ENCODE data around the gene AQP7.
A peak's percentile ranks its signal among the peaks of the same experiment; 100 is the strongest.
"Not testable (repeated sequence)": the region's sequence is repeated elsewhere in the genome, so short reads cannot be mapped to it uniquely, and the experiment has no call there.

AQP7 gene

DNA sequence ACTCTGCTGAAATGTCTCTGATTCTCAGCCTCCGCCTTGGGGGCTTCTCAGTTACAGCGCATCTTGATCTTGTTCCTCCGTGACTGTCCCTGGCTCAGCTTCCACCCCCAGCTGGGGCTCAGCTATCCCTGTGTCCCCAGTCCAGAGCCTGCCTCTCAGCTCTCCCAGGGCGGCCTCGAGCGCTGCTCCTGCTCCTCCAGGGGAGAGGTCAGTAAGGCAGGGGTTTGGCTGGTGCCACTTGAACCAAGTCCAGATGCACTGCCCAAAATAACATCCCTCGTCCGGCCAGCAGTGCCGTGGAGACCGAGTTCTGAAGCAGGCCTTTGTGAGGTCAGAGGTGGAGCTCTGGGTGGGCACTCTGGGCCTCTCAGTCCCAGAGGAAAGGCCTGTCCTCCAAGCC, at the start of gene AQP7:
AQP7 (minus strand) TSS at position 198 of the 400 bp plus-strand sequence. CDS start 1,306 bp downstream, outside the sequence.
- DNase-seq (ENCODE audit: low spot score): not testable (repeated sequence)

DNA sequence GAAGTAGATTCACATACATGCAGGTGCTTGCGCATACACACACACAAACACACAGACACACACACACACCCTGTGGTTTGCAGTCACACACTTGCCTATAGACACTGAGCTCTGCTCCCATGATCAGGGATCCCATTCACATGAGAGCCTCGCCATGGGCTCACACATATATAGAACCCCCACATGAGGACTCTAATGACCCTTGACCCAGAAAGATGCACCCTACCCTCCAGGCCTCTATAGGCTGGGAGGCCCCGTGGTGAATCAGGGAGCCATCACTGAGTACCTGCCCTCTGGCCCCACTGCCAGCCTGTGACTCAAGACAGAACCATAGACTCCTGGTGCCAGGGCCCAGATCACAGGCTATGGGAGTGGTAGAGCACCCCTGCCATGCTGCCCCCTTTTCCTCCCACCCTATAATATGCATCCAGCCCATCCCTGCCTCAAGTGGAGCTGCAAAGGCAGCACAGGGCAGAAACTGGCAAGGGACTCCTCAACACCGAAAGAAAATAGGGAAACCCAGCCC, 48.3 kb upstream of the AQP7 start:
- DNase-seq (ENCODE audit: low spot score): no peak

DNA sequence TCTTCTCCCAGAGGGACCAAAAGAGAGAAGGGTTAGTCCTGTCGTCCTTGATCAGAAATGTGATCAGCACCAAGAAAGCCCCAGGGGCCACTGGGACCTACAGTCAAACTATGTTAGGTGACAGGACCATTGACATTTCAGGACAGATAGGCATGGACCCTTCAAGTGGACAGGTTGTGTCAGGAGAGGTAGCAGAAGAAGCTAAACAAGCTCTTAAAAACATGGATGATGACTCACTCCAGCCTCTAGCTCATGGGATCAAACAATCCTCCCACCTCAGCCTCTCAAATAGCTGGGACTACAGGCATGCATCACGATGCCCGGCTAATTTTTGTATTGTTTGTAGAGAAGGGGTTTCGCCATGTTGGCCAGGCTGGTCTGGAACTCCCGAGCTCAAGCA, 47.3 kb upstream of the AQP7 start:
- no peak for DNase-seq (ENCODE audit: low spot score)

DNA sequence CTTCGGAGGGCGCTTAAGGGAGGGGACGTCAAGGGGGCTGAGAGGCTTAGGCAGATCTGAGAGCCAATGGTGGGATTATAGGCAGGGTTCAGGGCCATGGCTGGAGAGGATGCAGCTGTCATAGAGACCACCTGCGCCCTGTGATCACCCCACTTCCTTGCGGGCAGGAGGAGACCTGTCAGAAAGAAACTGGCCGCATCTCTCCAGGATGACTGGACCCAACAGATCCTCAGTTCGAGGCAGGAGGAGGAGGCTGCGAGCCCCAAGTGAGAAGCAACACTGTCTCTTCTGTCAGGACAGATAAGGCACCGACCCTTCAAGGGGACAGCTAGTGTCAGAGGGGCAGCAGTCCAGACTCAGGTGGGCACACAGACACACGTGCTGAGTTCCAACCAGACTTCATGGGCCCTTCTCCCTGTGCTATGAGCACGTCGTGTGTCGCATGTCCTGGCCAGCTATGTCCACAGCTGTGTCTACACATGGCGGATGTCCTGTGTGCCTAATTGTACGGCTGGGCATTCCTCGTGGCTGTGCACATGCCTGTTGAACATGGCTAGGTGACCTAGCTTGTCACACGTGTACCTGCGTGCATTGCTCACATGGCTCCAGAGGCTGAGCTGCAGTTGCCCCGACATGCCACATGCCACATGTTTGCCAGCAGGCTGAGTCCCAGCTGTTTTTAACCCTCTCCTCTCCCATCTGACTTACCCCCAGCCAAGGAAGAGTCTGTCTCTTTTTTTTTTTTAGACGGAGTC, 45.6 kb upstream of the AQP7 start:
- peak; percentile 38 for DNase-seq (ENCODE audit: low spot score)

DNA sequence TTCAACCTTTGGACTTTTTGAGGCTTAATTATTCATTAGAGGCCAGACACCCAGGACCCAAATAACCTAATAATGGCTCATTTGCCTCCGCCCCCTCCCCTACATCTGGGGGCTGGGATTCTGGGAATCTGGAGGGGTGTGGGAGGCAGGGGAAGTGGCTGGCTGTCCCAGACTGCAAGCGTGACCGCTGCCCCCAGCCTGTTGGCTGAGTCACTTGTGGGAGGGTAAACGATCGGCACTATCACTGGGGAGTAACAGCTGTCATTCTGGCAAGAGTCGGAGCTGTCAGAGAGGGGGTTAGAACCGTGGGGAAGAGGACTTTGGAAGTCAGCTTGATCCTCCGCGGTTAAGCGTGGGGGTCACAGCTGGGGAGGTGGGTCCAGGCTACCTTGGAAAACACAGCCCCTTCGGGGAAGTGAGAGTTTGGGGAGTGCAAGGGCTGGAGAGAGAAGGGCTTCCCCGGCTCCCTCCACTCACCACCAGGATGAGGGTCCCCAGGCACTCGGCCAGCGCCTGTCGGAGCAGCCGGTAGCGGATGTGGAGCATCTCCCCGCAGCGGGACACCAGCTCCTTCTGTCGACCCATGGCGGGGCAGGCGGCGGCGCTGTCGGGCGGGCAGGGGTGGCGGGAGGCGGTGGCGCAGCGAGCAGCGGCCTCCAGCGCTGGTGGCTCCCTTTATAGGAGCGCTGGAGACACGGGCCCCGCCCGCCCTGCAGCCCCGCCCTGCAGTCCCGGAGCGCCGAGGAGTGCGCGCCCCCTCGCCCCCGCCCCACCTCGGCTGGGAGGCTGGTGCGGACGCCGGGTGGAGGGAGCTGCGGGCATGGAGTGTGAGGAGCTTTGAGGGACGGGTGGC, 44.8 kb upstream of the AQP7 start, which contains the start of gene AQP3:
AQP3 (minus strand) TSS at position 648 of the 853 bp plus-strand sequence; CDS start at position 585, 63 bp downstream.
- peak; percentile 88 for DNase-seq (ENCODE audit: low spot score)

DNA sequence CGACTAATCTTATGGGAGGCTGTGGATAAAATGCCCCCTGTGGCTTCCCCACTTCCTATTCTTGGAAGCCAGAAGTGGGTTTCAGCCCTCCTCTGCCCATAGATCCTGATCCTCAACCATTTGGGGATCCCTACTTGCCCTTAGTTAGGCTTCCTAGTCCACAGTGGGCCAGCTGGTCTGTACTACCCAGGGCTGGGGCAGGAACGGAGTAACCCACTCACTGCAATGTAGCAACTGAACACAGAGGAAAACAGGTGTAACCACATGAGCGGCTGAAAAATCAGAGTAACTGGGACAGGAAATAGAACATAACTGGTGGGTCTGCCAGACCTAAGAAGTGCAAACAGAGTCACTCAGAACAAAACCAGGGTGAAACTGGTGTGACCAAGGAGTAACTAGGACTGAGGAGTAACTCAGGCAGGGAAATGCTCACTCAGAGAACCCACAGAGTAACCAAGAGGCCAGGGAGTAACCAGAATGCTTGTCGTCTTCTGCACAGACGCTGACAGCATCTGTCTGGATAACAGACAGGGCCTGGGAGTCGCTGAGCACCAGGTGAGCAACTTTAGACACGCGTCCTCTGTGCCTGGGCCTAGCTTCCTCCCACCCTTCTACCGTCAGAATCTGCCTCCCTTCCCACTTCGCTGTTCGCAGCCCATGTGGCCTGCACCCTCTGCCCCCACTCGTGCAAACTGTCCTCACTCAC, 44.0 kb upstream of the AQP7 start:
- DNase-seq (ENCODE audit: low spot score): no peak

DNA sequence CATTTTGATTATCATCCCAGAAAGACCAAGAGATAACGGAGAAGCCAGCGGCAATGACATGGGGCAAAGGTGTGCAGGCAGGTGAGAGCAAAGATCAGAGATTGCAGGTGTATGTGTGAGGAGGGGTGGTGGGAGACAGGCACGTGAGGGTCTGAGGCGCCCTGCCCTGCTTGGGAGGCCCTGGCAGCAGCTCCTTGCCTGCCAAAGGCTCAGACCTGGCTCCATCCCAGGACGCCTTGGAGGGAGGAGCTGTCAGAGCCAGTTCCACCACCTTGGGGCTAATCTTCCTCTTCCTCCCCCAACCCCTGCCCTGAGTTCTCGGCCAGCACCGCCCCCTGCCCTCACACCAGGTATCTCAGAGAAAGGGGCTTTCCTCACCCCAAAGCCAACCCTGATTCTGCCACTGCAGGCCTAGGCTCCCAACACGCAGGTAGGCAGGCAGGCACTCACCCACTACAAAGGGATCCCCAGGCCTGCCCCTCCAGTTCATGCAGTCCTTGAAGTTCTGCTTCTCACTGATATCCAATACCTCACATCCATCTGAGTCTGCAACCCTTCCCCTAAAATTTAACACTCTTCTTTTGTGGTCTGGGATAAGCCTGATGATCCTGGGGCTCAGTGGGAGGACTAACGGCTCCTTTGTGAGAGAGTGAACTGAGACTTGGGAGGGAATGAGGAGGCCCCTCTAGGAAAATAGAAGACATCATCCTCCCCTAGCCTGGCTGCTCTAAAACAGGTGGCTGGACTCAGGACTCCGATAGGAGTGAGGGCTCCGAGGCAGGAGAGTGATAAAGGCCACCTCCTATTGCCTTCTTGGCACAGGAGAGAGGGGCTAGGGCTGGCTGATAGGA, 43.2 kb upstream of the AQP7 start:
- DNase-seq (ENCODE audit: low spot score): no peak

DNA sequence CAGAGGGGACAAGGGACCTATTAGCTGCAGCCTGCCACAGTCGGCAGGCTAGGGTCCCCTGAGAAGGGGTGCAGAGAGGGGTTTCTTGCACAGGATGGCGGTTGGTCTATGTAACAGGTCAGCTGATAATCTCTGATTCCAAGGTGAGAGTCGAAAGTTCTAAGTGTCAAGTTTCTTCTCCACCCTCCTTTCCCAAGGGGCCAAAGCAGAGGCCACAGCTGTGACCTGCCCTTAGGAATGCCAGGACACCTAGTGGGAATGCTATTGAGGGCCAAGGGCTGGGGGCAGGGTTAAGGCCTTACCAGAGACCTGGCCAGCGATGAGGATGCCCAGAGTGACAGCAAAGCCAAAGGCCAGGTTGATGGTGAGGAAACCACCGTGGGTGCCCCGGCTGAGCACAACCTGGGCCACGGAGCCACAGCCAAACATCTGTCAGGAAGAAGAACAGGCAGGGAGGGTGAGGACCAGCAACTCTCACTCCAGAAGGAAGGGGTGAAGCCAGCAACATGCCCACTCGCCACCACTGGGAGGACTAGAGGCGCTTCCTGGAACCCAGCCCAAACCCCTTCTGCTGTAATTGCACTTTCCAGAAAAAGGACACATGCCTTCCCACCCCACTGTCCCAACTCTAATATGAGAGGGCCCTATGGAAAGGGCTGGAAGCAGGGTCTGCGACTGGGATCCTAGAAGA, 41.2 kb upstream of the AQP7 start:
- no peak for DNase-seq (ENCODE audit: low spot score)

DNA sequence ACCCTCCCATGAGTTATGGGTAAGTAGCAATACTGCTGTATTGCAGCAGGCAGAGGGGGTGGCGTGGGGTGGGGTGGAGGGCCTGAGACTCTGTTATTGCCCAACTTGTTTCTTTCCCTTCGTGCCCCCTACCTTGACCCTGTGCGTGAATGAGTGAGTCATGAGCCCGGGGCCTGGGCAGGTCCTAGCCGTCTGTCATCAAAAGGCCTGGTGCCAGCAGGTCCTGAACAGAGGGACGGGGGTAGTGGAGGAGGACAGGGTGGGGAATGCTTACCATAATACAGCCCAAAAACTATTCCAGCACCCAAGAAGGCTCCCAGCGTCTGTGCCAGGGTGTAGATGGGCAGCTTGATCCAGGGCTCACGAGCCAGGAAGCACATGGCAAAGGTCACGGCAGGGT, 40.7 kb upstream of the AQP7 start:
- no peak for DNase-seq (ENCODE audit: low spot score)

DNA sequence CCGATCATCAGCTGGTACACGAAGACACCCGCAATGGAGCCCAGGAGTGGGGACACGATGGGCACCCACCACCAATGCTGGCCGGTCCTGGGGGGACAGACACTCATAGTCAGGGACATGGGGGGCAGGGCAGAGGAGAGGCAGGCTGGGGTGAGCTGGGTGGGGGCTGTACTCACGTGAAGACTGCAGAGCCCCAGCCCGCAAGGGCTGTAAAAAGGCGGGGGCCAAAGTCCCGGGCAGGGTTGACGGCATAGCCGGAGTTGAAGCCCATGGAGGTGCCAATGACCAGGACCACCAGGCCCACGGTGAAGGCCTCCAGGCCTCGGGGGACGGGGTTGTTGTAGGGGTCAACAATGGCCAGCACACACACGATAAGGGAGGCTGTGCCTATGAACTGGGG, 39.8 kb upstream of the AQP7 start:
- DNase-seq (ENCODE audit: low spot score): no peak

DNA sequence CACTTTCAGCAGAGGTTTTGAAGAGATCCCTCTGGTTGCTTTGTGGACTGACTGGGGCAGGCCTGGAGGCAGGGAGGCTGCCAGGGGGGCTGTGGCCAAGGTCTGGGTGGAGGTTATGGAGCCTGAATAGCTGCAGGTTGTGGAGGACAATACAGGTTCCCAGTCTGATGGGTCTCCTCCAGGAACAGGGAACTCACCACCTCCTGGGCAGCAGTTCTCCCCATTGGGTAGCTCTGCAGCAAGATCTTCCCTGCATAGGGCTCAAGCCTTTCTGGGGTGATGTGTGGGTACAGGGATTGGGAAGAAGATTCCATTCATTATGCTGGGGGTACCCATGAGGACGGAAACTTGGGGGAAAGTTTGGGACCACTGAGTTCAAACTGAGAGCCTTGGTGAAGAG, 38.2 kb upstream of the AQP7 start:
- DNase-seq (ENCODE audit: low spot score): no peak

DNA sequence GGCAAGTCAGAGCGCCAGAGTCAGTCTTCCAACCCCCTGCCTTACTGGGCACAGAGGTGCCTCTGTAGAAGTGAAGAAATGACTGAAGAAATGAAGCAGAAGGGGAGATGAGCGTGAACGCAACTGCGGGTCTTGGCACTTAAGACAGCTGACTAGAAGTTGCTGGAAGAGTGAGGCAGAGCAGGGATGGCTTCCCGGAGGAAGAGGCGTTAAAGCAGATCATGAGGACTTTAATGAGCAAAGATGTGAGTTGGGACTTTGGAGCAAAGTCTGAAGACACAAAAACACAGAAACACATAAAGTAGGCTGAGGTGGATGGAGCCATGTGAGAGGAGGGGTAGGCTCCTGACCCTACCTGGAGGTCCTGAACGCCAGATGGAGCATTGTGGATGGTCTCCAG, 37.8 kb upstream of the AQP7 start:
- DNase-seq (ENCODE audit: low spot score): no peak

DNA sequence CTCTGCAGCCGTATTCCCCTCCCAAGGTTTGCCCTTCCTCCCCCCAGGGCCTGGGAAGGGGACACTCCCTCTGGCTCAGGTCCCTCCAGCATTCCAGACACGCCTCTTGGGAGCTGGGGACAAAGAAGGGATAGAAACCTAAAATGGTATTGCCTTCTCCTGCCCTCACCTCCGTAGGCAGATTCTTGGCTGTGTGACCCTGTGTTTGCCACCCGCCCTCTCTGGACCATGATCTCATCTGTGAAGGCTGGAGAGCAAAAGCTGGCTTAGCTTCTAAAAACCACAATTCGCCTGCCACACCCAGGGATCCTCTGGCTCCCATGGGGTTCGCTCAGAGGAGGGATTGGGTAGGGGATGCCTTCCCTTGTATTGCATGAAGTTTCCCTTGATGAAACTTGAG, 37.4 kb upstream of the AQP7 start:
- peak; percentile 68 for DNase-seq (ENCODE audit: low spot score)

DNA sequence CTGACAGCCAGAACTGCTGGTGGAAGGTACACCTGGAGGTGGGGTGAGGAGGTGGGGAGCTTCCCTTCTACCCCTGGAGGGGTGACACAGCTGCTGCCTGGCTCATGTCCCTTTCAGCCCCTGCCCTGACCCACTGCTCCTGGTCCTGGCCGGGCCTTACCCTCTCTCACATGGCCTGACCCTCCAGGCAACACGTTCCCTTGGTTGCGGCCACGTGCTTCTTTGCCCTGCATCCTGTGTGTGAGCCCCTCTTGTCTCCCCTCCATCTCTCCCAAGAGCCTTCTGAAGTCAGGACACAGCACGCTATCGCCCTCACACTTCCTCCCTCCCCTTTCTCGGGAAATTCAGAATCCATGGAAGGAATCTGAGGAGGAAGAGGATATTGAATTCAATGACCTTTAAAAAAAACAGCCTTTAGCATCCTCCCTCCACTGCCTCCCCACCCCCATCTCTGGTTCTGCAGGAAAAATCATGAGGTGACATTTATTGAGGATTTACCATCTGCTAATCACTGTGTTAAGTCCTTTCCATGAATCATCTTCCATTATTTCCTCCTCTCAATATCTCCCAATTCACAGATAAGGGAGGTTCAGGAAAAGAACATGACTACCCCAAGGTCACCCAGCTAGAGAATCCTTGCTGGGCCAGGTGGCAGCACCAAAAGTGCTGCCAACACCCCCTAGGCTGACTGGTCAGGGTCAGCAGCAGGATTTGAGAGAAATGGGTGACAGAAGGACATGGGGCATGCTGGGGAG, 36.7 kb upstream of the AQP7 start:
- no peak for DNase-seq (ENCODE audit: low spot score)

DNA sequence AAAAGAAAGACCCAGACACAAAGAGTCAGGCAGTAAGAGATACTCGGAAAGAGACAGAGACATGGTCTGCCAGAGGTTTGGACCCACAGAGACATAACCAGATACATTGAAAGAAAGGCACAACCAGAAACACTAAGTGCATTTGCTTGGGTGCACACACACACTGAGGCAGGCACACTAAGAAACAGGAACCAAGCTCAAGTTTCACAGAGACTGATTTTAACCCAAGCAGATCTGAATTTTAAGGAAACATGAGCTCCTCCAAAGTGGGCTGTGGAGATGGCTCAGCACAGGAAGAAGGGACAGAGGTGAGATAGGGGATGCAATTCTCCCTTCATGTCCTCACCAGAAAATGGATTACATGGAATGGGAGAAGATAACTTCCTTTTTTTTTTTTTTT, 35.5 kb upstream of the AQP7 start:
- no peak for DNase-seq (ENCODE audit: low spot score)

DNA sequence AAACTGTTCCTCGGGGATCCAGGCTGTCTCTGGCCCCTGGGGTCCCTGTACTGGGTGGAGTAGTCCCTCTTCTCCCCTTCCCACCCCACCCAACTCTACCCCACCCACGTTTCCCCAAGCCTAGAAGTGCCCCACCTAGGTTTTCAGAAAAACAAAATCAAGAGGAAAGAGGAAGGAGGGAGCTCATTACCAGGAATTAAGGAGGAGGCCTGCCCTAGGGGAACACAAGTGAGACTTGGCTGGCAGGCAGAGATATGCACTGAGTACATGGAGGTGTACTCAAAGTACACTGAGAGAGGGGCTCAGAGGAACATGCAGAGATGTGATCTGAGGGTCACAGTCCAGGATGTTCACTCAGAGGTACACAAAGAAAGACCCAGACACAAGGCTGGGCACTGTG, 34.8 kb upstream of the AQP7 start:
- DNase-seq (ENCODE audit: low spot score): no peak

DNA sequence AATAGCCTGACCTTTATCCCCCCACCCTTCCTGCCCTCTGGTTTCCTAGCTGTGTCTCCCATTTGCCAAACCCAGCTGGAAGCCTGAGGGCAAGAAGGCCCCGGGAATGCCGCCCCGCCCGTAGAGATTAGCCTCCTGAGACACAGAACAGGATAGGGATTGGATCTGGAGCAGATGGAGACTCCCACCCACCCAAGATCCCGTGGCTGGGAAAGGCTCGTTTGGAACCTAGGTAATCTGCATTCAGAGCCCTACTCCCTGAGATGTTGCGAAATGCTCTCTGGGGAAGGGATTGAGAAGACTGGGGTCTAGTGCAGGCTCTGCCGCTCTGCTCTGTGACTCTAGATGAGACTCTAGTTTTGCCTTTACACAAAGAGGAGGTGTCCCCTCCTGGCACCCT, 34.1 kb upstream of the AQP7 start:
- DNase-seq (ENCODE audit: low spot score): no peak

DNA sequence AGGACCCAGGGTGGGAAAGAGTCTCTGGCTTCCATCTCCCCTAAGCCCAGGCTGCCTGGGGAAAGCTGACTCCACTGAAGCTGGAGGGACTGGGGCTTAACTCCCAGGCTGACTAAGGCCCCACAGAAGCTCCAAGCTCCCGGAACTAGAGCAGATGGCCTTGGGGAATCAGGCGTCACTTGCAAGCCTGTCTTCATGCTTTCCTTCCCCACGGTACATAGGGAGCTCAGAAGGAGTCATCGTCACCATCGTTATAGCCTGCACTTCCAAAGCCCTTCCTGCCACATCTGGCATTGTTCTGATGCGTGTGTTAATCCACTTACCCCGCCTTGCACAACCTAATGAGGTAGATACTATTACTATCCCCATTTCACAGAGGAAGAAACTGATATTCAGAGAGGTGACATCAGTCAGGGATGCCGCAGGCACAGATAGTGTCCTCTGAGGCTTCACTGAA, 33.5 kb upstream of the AQP7 start:
- DNase-seq (ENCODE audit: low spot score): peak; percentile 48

DNA sequence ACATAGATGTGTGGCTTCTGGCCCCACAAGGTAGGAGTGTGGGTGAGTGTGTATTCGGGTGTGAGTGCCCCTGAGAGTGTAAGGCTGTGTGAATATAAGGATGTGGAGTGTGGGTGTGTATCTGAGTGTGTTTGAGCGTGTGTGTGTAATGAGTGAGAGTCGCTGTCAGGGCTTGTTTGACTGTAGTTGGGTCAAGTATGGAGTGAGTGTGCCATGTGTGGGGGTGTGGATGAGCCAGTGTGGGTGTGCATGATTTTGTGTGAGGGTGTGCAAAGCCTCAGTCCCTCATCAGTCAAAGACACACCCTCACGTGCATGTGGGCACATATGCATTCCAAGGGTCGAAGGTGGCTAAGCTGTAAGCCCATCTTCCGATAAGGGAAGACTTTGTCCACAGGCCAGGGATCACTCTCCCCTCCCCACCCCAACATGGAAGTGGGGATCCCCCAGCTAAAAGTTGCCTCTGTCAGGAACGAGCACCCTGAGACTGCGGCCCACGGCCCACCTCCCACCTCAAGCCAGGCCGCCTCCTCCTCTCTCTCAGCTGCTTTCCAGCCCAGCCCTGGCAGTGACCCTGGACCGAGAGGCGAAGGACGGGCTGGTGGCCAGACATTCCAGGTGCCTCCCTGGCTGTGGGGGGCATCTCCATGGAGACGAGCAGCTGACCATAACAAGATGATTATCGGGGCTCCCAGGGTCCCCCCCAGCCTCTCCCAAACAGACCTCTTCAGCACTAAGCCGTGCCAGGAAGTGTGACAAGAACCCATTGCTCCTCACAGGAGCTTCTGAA, 32.1 kb upstream of the AQP7 start:
- no peak for DNase-seq (ENCODE audit: low spot score)
